T follicular helper cell (primary cell): ENCODE measurements around the gene ZNF827.

Experiments used
- DNase-seq: peaks from one replicate; pipeline ENCODE4 v3.0.0-alpha.2; 2020; ENCODE audit warnings: low read depth

Gene ZNF827

GRCh38 chr4:145795521-145795920, 143.1 kb downstream of the ZNF827 start:
- no peak for DNase-seq

DNA sequence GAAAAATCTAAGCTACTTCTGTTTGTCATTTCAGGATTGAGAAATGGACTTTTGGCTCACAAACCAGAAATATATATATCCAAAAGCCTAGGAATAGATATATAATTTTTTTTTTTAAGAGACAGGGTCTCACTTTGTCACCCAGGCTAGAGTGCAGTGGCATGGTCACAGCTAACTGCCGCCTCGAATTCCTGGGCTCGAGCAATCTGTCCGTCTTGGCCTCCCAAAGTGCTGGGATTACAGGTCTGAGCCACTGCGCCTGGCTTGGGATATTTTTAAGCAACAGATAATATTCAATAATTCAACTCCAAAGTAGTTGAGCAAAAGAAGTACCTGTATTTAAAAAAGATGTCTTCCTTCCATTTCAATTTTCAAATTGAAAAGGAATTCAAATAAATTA, 146.2 kb downstream of the ZNF827 start:
- no peak for DNase-seq

DNA sequence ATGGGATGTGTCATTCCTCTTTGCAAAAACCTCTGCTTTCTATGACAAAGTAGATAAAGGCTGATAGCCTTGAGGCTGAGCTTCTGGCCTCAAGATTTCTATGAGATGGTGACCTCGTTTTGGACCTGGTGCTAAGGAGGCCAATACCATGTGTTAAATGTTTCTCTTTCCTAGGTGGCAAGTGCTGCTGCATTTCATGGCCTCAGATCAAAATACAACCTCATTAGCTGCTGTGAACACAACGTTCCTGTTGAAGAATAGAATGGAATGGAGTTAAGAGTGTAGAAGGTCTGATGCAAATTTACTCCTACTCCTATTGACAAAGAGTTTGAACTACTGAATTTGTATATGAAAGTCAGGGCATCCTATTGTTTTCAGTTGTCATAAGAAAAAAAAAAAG, 146.6 kb downstream of the ZNF827 start:
- DNase-seq, result no peak

DNA sequence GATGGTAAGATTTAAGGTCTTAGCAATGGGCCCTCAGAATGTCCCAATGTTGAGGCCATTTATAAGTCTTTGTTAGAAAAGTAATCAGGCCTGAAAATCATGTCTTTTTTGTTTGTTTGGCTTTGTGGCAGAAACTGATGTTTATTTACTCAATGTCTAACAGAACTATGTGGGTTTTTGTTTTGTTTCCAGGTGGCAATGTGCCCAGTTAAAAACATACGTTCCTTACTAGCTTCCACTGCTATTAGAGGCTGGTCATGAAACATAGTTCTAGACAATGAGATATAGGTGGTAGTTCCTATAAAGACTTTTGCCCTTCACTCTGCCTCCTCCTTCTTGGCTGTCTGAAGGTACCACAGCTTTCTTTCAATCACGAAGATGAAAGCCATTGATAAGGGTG, 149.9 kb downstream of the ZNF827 start:
- no peak for DNase-seq

- no peak for DNase-seq
Observed at GRCh38 chr4:145786830-145787229, 151.8 kb downstream of the ZNF827 start.

- DNase-seq, result no peak
Observed at GRCh38 chr4:145786261-145786660, 152.4 kb downstream of the ZNF827 start.

DNA sequence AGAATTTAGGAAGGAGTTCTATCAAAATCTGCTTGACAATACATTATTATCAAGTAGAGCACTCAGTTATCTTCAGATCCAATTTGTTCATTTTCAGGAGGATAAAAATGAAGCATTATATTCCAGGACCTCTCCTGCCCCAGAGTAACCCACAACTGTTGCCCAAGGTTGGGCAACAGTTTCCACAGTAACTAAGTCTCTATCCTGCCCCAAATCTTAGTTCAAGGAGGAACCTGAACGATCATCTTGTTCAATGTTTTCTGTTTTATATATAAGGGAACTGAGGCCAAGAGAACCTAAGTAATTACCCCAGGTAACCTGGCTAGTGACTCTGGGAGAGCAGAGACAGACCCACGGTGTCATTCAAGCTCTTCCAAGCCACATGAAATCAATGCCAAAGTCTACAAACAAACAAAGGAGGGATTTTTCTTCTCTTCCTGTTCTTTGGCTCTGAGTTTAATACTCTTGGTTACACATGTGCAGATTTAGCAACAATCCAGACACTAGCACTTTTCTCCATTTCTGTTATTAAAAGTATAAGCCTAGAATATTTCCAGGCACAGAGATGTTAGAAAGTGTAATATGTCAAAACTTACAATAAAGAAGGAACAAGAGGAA, 153.1 kb downstream of the ZNF827 start:
- DNase-seq, result no peak

- DNase-seq, result no peak
Observed at GRCh38 chr4:145784036-145784435, 154.6 kb downstream of the ZNF827 start.

DNA sequence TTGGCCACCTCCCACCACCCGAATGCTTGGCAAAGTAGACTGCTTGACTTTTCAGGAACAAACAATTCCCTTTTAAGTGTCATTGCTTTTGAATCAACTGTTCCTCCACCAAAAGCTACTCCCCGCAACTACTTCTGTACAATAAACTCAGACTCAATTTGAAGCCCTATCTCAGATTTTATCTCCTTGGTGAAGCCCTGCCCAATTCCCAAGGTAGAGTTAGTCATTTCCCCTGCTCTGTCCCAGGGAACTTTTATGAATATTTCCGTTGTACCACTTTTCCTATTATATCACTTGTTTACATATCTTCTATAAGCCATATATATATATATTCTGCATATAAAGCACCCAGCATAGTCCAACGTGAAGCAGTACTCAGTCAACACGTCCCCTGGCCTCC, 155.9 kb downstream of the ZNF827 start:
- no peak for DNase-seq

DNA sequence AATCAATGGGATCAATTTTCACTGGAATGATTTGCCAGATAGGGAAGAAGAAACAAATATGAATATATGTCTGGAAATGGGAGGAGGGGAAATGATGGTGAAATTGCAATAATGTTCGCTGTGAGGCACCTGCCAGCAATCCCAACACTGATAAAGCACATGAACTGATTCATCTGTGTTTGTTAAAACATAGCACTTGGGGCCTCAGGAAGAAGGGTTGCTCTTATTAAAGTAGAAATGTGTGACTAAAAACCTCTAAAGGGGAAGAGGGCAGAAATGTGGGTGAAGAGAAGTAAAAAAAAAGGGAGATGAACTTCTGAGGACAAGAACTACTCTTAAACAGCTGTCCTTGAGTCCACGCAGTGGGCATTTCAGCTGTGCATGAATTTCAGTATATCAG, 157.3 kb downstream of the ZNF827 start:
- DNase-seq, result no peak

- DNase-seq, result no peak
Observed at GRCh38 chr4:145779319-145779801, 159.3 kb downstream of the ZNF827 start.

- no peak for DNase-seq
Observed at GRCh38 chr4:145776208-145776607, 162.4 kb downstream of the ZNF827 start.

- DNase-seq, result no peak
Observed at GRCh38 chr4:145775406-145775805, 163.2 kb downstream of the ZNF827 start.

- no peak for DNase-seq
Observed at GRCh38 chr4:145774473-145774872, 164.2 kb downstream of the ZNF827 start.

- no peak for DNase-seq
Observed at GRCh38 chr4:145773581-145774234, 164.9 kb downstream of the ZNF827 start.

DNA sequence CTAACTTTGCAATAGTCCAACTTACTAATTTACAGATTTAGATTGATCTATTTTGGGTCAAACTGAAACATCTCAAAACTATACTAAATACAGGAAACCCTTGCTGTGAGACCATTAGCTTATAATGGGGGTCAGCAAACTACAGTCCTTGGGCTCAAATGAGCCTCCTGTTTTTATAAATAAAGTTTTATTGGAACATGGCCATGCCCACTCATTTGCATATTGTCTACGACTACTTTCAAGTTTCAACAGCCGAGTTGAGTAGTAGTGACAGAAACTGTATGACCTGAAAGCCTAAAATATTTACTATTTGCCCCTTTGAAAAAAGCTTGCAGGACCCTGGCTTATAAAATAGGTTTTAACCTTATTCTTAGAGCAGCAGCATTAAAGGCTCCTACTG, 166.3 kb downstream of the ZNF827 start:
- no peak for DNase-seq

DNA sequence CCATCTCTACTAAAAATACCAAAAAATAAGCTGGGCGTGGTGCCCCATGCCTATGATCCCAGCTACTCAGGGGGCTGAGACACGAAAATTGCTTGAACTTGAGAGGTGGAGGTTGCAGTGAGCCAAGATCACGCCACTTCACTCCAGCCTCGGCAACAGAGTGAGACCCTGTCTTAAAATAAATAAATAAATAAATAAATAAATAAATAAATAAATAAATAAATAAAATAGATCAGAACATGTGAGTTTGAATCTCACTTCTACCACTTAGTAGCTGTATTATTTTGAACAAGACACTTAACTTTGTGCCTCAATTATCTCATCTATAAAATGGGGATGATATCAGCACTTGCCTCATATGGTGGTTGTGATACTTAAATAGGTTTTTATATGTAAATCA, 168.5 kb downstream of the ZNF827 start:
- DNase-seq, result no peak

GRCh38 chr4:145769450-145770037, 169.1 kb downstream of the ZNF827 start:
- no peak for DNase-seq

DNA sequence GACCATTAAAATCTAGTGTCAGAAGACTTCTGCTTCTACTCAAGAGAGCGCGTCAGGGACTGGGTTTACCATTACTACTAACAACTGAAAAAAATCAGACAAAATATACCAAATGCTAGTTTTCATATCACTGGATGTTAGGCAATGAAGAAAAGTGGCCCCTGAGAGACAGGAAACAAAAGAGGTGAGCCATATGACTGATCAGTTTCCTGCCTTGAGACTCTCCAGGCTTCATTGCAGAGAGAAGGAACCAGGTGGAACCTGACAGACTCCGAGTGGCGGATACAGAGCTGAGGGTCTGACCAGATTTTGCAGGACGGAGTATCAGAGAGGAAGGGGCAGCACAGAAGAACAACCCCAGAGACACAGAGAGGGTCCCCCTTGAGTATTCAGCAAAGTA, 172.3 kb downstream of the ZNF827 start:
- DNase-seq, result no peak

GRCh38 chr4:145763399-145763798, 175.2 kb downstream of the ZNF827 start:
- no peak for DNase-seq

DNA sequence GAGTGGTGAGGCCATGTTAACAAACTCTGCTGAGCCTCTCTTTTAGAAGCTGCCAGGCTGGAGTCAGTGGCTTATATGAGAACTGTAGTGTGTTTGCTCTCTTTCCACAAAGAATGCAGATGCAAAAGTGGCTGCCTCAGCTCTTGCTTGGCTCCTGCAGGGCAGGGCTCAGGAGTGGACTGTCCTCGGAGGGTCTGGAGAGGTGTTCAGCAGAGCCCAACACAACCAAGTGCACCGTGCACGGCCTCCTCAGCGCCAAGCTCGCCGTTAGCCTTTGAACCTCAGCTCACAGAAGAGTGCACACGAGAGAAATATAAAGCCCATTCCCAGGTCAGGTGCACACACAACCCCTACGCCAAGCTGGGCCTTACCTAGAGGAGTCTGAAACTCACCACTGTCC, 175.9 kb downstream of the ZNF827 start:
- no peak for DNase-seq

- no peak for DNase-seq
Observed at GRCh38 chr4:145760961-145761929, 177.4 kb downstream of the ZNF827 start.
